AG08395 (cell line): ENCODE measurements around the gene HIPK2.
"Not testable (repeated sequence)": the region's sequence is repeated elsewhere in the genome, so short reads cannot be mapped to it uniquely, and the experiment has no call there.

Experiments used
- DNase-seq: peaks from one replicate; pipeline ENCODE4 v3.0.0; 2012; ENCODE audit warnings: mixed read lengths, low spot score

Gene HIPK2

GRCh38 chr7:139620676-139621344, 157.0 kb downstream of the HIPK2 start:
- DNase-seq: peak; percentile 33

- peak; percentile 82 for DNase-seq
These were observed 158.5 kb downstream of the HIPK2 start for GRCh38 chr7:139619367-139619657.

- peak; percentile 71 for DNase-seq
These were observed 159.1 kb downstream of the HIPK2 start for GRCh38 chr7:139618482-139619366.

DNA sequence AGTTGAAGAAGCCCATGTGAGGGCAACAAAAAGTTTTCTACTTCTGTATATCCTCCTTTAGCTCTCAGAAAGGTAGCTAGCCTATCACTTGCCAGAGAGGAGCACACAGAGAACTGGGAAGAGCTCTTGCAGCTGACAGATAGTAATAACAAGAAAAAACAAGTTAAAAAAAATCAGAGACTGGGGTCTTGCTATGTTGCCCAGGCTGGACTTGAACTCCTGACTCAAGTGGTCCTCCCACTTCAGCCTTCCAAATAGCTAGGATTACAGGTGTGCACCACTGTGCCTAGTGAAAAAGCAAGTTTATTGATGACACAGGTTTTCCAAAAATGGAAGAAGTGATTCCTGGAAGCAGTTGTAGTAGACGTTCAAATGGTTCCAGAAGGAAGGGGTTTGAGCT, 160.7 kb downstream of the HIPK2 start:
- DNase-seq: no peak

GRCh38 chr7:139614886-139615285, 162.9 kb downstream of the HIPK2 start:
- DNase-seq: no peak

DNA sequence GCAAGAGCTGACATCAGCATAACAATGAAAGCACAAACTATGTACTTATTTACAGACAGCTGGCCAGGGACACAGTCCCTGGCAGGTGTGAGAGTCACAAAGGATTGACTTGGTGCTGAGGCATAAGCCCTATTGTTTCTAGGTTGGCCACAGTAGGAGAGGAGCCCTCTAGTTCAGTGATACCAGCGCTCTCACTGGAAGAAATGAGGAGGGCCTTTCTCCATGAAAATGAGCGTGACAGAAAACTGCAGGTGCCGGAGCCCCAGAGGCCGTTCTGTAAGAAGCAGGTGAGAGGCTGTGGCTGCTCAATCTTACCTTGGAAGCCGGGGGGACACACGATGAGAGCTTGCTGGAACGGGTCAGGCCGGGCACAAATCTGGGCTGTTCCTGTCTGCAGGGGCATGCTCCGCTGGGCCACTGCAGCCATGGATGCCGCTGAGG, 163.8 kb downstream of the HIPK2 start:
- no peak for DNase-seq

DNA sequence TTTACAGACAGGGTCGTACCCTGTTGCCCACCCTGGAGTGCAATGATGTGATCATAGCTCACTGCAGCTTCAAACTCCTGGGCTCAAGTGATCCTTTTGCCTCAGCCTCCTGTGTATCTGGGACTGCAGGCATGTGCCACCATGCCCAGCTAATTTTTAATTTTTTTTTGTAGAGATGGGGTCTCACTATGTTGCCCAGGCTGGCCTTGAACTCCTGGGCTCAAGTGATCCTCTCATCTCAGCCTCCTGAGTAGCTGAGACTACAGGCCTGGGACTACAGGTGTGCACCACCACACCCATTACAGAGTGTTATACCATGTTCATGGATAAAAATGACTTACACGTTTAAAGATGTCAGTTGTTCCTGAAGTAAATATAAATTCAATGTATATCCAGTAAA, 166.2 kb downstream of the HIPK2 start:
- DNase-seq: not testable (repeated sequence)

- no peak for DNase-seq
These were observed 167.2 kb downstream of the HIPK2 start for GRCh38 chr7:139610595-139610994.

- no peak for DNase-seq
These were observed 173.9 kb downstream of the HIPK2 start for GRCh38 chr7:139603896-139604295.

GRCh38 chr7:139603282-139603681, 174.5 kb downstream of the HIPK2 start:
- no peak for DNase-seq

DNA sequence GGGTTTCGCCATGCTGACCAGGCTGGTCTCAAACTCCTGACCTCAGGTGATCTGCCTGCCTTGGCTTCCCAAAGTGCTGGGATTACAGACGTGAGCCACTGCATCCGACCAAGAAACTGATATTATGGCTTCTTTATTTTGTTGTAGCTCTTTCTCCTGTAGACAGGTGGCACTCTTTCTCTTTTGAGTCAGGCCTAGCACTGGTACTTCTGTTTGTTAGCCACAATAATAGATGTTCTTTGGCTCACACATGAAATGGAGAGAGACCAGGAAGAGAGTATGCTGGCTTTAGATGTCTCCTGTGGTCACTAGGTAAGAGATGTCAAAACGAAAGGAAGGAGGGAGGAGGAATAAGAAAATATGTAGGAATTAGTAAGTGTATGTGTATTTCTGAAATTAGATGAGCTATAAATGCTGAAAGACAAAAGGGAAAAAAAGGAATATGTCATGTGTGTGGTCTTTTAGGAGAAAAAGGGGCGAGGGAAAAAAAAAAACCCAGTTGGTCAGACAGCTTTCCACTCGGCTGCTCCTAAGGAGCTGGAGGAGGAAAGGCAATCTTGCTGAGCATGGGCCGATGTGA, 175.6 kb downstream of the HIPK2 start:
- DNase-seq: peak; percentile 61

DNA sequence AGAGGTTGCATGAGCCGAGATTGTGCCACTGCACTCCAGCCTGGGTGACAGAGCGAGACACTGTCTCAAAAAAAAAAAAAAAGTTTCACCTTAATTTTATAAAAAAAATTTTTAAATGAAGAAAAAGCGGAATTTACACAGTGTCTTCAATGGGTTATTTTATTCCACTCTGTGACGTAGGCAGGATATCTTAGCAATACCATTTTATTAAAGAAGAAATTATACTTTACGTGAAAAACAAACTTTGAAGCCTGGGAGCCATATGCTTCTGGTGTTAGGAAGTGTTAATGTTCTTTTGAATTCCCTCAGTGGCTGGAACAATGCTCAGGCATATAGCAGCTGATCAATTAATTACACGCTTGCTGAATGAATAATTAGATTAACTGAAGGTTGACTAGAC, 176.6 kb downstream of the HIPK2 start:
- no peak for DNase-seq

DNA sequence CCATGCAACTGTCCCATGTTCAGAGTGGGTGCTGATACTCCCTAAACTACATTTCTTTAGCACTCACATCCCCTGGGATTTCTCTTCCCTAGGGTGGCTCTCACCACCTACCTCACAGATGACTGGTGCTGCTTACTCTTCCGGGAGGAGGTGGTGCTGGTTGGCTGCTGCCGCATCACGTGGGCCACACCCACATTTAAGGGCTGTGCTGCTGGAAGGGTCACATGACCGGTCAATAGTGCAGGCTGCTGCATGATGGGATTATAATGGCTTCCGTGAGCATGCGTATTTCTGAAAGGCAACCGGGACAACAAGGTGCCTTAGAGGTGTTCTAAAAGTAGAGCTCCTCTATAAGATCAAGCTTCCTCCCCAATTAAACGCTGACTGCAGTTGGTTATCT, 177.5 kb downstream of the HIPK2 start:
- no peak for DNase-seq

DNA sequence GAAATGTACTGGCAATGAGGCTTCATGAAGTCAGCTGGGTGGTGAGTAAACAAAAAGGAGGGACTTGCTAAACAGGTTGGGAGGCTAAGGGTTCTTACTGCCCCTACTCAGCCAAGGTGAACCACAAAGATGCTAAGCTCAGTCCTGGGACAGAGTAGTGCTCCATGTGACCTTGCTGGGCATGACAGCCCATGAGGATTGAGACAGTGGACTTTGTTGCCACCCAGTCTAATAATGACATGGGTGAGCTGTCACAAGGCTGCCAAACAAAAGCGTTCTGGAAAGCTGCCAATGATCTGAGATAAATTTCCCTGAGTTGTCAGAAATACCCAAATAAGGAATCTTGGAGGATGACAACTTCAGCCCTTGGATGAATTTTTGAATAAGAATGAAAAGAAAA, 179.2 kb downstream of the HIPK2 start:
- no peak for DNase-seq

GRCh38 chr7:139597028-139597427, 180.8 kb downstream of the HIPK2 start:
- DNase-seq: no peak

- DNase-seq: no peak
These were observed 181.2 kb downstream of the HIPK2 start for GRCh38 chr7:139596626-139597025.

- no peak for DNase-seq
These were observed 182.0 kb downstream of the HIPK2 start for GRCh38 chr7:139595806-139596205.

DNA sequence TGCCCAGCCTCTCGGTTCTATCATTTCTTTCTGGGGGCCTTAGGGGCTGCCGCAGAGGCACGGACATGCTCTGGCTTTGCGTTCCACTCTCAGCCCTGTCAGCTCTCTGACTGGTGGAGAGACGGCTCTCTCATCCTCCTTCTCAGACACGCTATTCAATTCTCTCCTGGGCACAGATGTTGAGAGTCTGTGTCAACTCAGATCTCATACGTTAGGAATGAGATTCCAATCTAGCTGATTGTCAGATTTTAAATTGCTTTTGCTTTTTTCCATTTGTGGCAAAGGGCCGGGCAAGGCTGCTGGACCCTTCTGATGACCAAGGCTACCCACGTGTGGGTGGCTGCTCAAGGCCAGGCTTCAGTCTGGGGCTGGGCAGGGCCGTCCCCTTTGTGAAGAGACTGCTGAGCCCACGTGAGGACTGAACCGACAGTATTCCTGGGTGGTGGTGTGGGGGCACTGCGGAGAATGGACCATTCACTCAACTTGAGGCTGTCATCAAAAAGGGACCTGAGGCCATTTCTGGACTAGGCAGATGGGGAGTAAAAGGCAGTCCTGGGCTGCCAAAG, 182.8 kb downstream of the HIPK2 start:
- peak; percentile 19 for DNase-seq

- no peak for DNase-seq
These were observed 183.7 kb downstream of the HIPK2 start for GRCh38 chr7:139594090-139594489.

DNA sequence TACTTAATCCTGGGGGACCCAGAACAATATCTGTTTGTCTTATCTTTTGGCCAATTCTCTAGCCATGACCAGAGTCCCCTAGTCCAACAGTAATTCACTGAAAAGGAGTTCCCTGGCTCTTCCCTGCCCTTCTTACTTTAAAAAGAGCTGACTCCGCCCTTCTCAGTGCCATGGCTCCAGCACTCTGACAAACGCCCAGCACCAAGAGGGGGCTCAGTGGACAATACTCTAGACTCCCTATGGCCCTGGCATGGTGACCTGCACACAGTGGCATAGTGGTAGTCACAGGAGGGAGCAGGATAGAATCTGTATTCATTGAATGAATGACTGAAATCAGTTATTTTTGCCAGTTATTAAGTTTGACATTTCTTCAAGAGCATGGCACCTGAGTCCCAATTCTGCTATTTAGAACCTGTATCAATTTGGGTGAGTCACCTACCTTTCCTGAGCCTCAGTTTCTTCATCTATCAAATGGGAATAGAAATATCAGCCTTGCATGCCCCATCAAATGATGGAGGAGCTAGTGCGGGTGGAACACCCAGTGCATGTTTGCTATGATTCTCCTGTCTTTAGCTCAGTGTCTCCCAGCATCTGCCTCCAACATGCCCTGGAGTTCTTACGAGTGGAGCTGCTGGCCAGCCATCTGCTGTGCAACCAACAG, 184.9 kb downstream of the HIPK2 start:
- no peak for DNase-seq

- DNase-seq: no peak
These were observed 186.1 kb downstream of the HIPK2 start for GRCh38 chr7:139591550-139592195.

GRCh38 chr7:139589474-139589873, 188.3 kb downstream of the HIPK2 start:
- no peak for DNase-seq
